K562 (cell line): Measurements from ENCODE around the gene TBX1. TPM values are rescaled to one million over a fixed set of nuclear protein-coding genes. Genes with fewer than 3 reads are reported as not detected.

Source experiments
- AFF1 ChIP-seq, 2 experiments: fragments of 450-650 bp; IDR thresholded peaks; 2 replicates each; pipeline ENCODE4 v1.6.1; 2018; ENCODE audit warnings: mild to moderate bottlenecking in 2 of 2, low read depth in 1 of 2; ENCODE audit not compliant: partially characterized antibody in 2 of 2
- BCOR ChIP-seq: fragments of 450-650 bp; IDR thresholded peaks from 2 replicates; pipeline ENCODE4 v1.6.1; 2016
- CEBPG ChIP-seq, 3 experiments: fragments of 200-800 bp in 1 of 3; sonication (Bioruptor generic) in 1 of 3; sonication (generic) in 1 of 3; formaldehyde crosslinking in 1 of 3; IDR thresholded peaks in 2 of 3; conservative IDR thresholded peaks in 1 of 3; 2 replicates each; pipeline versions ENCODE4 v1.6.1 to v1.8.0; 2016 to 2022; ENCODE audit warnings: missing compliant biosample characterization in 2 of 3, missing genetic modification characterization in 2 of 3, mild to moderate bottlenecking in 1 of 3, missing genetic modification reagents in 1 of 3
- FOS ChIP-seq: IDR thresholded peaks from 3 replicates; pipeline ENCODE4 v1.6.1; 2011; ENCODE audit not compliant: insufficient read length; ENCODE audit errors: extremely low read depth
- GTF2F1 ChIP-seq: IDR thresholded peaks from 2 replicates; pipeline ENCODE4 v1.6.1; 2011; ENCODE audit warnings: low read depth, low read length, improper control_type of control experiment
- HDAC6 ChIP-seq: IDR thresholded peaks from 2 replicates; pipeline ENCODE4 v1.6.1; 2012; ENCODE audit warnings: low read depth, mild to moderate bottlenecking, control low read depth, inconsistent platforms, low read length, moderate library complexity
- MYBL2 ChIP-seq, 2 experiments: fragments of 450-650 bp in 1 of 2; sonication (generic) in 1 of 2; formaldehyde crosslinking in 1 of 2; IDR thresholded peaks; 2 replicates each; pipeline versions ENCODE4 v1.6.1 to v1.8.1; 2017 to 2022; ENCODE audit warnings: borderline replicate concordance in 1 of 2, inconsistent platforms in 1 of 2, low read depth in 1 of 2, mild to moderate bottlenecking in 1 of 2, missing genetic modification reagents in 1 of 2, moderate library complexity in 1 of 2
- NR2C2 ChIP-seq, 2 experiments: fragments of 200-800 bp in 1 of 2; sonication (Bioruptor generic) in 1 of 2; sonication (generic) in 1 of 2; formaldehyde crosslinking in 1 of 2; IDR thresholded peaks; 2 replicates each; pipeline versions ENCODE4 v1.6.1 to v1.8.0; 2016 to 2022; ENCODE audit warnings: mild to moderate bottlenecking in 1 of 2, missing compliant biosample characterization in 1 of 2, missing genetic modification characterization in 1 of 2, missing genetic modification reagents in 1 of 2
- NUFIP1 ChIP-seq: fragments of 450-650 bp; IDR thresholded peaks from 2 replicates; pipeline ENCODE4 v1.6.1; 2018; ENCODE audit not compliant: partially characterized antibody
- PCBP2 ChIP-seq: fragments of 200-400 bp; formaldehyde crosslinking; IDR thresholded peaks from 2 replicates; pipeline ENCODE4 v1.6.1; 2018; ENCODE audit warnings: low read length, low read depth, mild to moderate bottlenecking, moderate library complexity; ENCODE audit not compliant: poor library complexity, severe bottlenecking
- ZBTB7A ChIP-seq: IDR thresholded peaks from 2 replicates; pipeline ENCODE4 v1.6.1; 2011; ENCODE audit warnings: low read depth, mild to moderate bottlenecking, low read length, moderate library complexity, borderline replicate concordance; ENCODE audit not compliant: control insufficient read depth
- ZFP36 ChIP-seq: fragments of 150-350 bp; IDR thresholded peaks from 2 replicates; pipeline ENCODE4 v1.6.1; 2018; ENCODE audit warnings: low read length, low read depth; ENCODE audit not compliant: partially characterized antibody
- ZFPM2 ChIP-seq: fragments of 250-450 bp; sonication (Bioruptor Pico); IDR thresholded peaks from 2 replicates; pipeline ENCODE4 v1.5.1; 2022; ENCODE audit warnings: mild to moderate bottlenecking
- ZNF24 ChIP-seq: fragments of 450-650 bp; IDR thresholded peaks from 2 replicates; pipeline ENCODE4 v1.6.1; 2016
- ZNF696 ChIP-seq: fragments of 250-450 bp; sonication (Bioruptor Pico); conservative IDR thresholded peaks from 2 replicates; pipeline ENCODE4 v1.4.0; 2020; ENCODE audit warnings: mild to moderate bottlenecking, moderate library complexity
- polyA plus RNA-seq, 8 experiments: library from polyadenylated mRNA; depleted of rRNA in 4 of 8; stranded (reverse) in 5 of 8; unstranded in 3 of 8; fragments of >200 nt; fragmentation: Nextera tagmentation in 2 of 8; fragmentation: Illumina TruSeq in 1 of 8; extraction: Ambion mirVana in 2 of 8; extraction: Trizol in 1 of 8; gene quantifications; 2 replicates each; pipeline versions ENCODE4 v1.2.1 to v1.2.3, GENCODE V29; 2011 to 2014; ENCODE audit warnings: inconsistent platforms in 1 of 8, missing spikeins in 1 of 8
- total RNA-seq, 7 experiments: library from RNA; depleted of rRNA in 6 of 7; stranded (reverse); fragments of >200 nt in 6 of 7; fragmentation: Illumina TruSeq in 2 of 7; extraction: Trizol in 2 of 7; gene quantifications; 2 replicates each; pipeline versions ENCODE4 v1.2.1 to v1.2.3, GENCODE V29; 2011 to 2021; ENCODE audit warnings: low replicate concordance in 1 of 7
- TF ChIP-seq, protein P1 (sequence below): fragments of 250-450 bp; sonication (Bioruptor Pico); IDR thresholded peaks from 2 replicates; pipeline ENCODE4 v1.4.0; 2020

The TBX1 gene
- total and polyA plus RNA-seq, 9 of the 15 experiments (the other 6 are each of a cell fraction or from before 2014, with no cell fraction given), result 0.07 to 35.0 (median 3.9) TPM

DNA sequence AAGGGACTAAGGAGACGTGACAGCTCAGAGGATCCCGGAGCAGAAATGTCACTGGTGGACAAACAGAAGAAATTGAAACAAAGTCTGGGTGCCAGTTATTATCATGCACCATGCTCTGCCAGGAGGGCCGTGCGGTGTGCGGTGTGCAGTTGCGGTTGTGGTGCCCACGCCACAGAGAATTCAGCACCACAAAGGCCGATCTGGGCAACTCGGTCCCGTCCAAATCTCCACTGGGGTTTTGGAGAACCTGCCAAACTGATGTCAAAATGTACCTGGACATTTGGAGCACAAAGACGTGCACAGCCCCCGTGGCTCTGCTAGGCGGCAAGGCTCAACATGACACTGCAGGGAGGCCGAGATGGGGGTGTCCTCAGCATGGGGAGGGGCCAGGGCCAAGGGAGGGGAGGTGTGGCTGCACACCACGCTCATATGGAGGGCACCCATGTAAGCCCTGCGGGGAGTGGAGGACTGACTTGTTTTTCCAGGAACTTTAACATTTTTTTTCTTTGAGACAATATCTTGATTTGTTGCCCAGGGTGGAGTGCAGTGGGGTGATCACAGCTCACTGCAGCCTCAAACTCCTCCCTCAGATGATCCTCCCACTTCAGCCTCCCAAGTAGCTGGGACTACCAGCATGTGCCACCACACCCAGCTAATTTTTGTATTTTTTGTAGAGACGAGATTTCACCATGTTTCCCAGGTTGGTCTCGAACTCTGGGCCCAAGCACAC lies 54.7 kb downstream of the TBX1 start (continued):
- TF ChIP-seq ZFPM2 (CRISPR knock-in tag), result no peak
- TF ChIP-seq NUFIP1, result peak; percentile 55
- peak; percentile 22 for TF ChIP-seq ZFP36
- no peak for TF ChIP-seq ZNF696 (CRISPR knock-in tag)
- TF ChIP-seq ZNF24, result peak; percentile 28; the same call in 1 of the 2 replicates
- no peak for TF ChIP-seq NR2C2 (CRISPR knock-in tag; IDR thresholded peaks at IDR 0.05)
- TF ChIP-seq NR2C2 (tag; IDR thresholded peaks at IDR 0.05), result no peak
- TF ChIP-seq, protein P1, sequence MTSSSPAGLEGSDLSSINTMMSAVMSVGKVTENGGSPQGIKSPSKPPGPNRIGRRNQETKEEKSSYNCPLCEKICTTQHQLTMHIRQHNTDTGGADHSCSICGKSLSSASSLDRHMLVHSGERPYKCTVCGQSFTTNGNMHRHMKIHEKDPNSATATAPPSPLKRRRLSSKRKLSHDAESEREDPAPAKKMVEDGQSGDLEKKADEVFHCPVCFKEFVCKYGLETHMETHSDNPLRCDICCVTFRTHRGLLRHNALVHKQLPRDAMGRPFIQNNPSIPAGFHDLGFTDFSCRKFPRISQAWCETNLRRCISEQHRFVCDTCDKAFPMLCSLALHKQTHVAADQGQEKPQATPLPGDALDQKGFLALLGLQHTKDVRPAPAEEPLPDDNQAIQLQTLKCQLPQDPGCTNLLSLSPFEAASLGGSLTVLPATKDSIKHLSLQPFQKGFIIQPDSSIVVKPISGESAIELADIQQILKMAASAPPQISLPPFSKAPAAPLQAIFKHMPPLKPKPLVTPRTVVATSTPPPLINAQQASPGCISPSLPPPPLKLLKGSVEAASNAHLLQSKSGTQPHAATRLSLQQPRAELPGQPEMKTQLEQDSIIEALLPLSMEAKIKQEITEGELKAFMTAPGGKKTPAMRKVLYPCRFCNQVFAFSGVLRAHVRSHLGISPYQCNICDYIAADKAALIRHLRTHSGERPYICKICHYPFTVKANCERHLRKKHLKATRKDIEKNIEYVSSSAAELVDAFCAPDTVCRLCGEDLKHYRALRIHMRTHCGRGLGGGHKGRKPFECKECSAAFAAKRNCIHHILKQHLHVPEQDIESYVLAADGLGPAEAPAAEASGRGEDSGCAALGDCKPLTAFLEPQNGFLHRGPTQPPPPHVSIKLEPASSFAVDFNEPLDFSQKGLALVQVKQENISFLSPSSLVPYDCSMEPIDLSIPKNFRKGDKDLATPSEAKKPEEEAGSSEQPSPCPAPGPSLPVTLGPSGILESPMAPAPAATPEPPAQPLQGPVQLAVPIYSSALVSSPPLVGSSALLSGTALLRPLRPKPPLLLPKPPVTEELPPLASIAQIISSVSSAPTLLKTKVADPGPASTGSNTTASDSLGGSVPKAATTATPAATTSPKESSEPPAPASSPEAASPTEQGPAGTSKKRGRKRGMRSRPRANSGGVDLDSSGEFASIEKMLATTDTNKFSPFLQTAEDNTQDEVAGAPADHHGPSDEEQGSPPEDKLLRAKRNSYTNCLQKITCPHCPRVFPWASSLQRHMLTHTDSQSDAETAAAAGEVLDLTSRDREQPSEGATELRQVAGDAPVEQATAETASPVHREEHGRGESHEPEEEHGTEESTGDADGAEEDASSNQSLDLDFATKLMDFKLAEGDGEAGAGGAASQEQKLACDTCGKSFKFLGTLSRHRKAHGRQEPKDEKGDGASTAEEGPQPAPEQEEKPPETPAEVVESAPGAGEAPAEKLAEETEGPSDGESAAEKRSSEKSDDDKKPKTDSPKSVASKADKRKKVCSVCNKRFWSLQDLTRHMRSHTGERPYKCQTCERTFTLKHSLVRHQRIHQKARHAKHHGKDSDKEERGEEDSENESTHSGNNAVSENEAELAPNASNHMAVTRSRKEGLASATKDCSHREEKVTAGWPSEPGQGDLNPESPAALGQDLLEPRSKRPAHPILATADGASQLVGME (CRISPR knock-in tag), result 0 out of 2 replicates have a peak, but pooled peaks have one; percentile 51
- TF ChIP-seq PCBP2, result no peak
- 0 out of 2 replicates have a peak, but pooled peaks have one; percentile 39 for TF ChIP-seq GTF2F1
- TF ChIP-seq AFF1 (IDR thresholded peaks at IDR 0.05; ENCODE audit: low read depth in 1 of 2, partially characterized antibody in 2 of 2), result peak in 1 of 2 experiments; percentile 54
- TF ChIP-seq CEBPG (CRISPR knock-in tag; IDR thresholded peaks at IDR 0.05), result no peak
- TF ChIP-seq CEBPG (tag; conservative IDR thresholded peaks at IDR 0.05 in 1 of 2, IDR thresholded peaks at IDR 0.05 in 1 of 2), result no peak
- peak; percentile 80; the same call in 1 of the 2 replicates for TF ChIP-seq ZBTB7A
- TF ChIP-seq MYBL2 (IDR thresholded peaks at IDR 0.05; ENCODE audit: low read depth), result no peak
- TF ChIP-seq MYBL2 (CRISPR knock-in tag; IDR thresholded peaks at IDR 0.05; ENCODE audit: borderline replicate concordance), result no peak
- TF ChIP-seq BCOR, result peak; percentile 88
- peak; percentile 9 for TF ChIP-seq FOS
- 0 out of 2 replicates have a peak, but pooled peaks have one; percentile 40 for TF ChIP-seq HDAC6
